Neural cell (in vitro differentiated cells): Measurements from ENCODE around the gene RSPO4. TPM values are rescaled to one million over a fixed set of nuclear protein-coding genes. Genes with fewer than 3 reads are reported as not detected.

Experiments used
- H2AFZ ChIP-seq: fragments of 200-600, 300-800 bp; sonication (generic), shearing (Covaris generic); 2 replicates; pipeline ENCODE4 v1.6.0; 2014; ENCODE audit warnings: low read depth, mild to moderate bottlenecking, antibody characterized with exemption, low read length, moderate library complexity
- H3F3A ChIP-seq: fragments of 200-600 bp; shearing (Covaris generic); 2 replicates; pipeline ENCODE4 v1.6.1; 2016; ENCODE audit warnings: mild to moderate bottlenecking, moderate library complexity, mixed read lengths, antibody characterized with exemption, low read length; ENCODE audit not compliant: insufficient read depth, poor library complexity, severe bottlenecking
- H3K27ac ChIP-seq: fragments of 200-600, 300-800 bp; sonication (generic), shearing (Covaris generic); 2 replicates; pipeline ENCODE4 v1.5.1; 2014; ENCODE audit warnings: mild to moderate bottlenecking, low read length, moderate library complexity
- H3K27me3 ChIP-seq: fragments of 300-800, 200-600 bp; sonication (generic), shearing (Covaris generic); 2 replicates; pipeline ENCODE4 v1.6.0; 2014; ENCODE audit warnings: mild to moderate bottlenecking, low read depth, low read length, moderate library complexity; ENCODE audit not compliant: insufficient read depth
- H3K36me3 ChIP-seq: fragments of 300-800, 200-600 bp; sonication (generic), shearing (Covaris generic); 2 replicates; pipeline ENCODE4 v1.5.1; 2014; ENCODE audit warnings: mild to moderate bottlenecking, antibody characterized with exemption, low read length, moderate library complexity; ENCODE audit not compliant: insufficient read depth
- H3K4me2 ChIP-seq: fragments of 300-800, 200-600 bp; sonication (generic), shearing (Covaris generic); 2 replicates; pipeline ENCODE4 v1.6.0; 2014; ENCODE audit warnings: mild to moderate bottlenecking, low read length
- H3K4me3 ChIP-seq: fragments of 300-800, 200-600 bp; sonication (generic), shearing (Covaris generic); 2 replicates; pipeline ENCODE4 v1.5.1; 2014; ENCODE audit warnings: mild to moderate bottlenecking, low read length, moderate library complexity
- H3K79me2 ChIP-seq: fragments of 200-600 bp; shearing (Covaris generic); replicated peaks from 2 replicates; pipeline ENCODE4 v1.6.0; 2014; ENCODE audit warnings: mild to moderate bottlenecking, low read length, moderate library complexity; ENCODE audit not compliant: insufficient read depth
- H3K9ac ChIP-seq: fragments of 300-800, 200-600 bp; sonication (generic), shearing (Covaris generic); 2 replicates; pipeline ENCODE4 v1.6.1; 2016; ENCODE audit warnings: mild to moderate bottlenecking, low read length, mixed read lengths
- H3K9me2 ChIP-seq: fragments of 200-600 bp; shearing (Covaris generic); 2 replicates; pipeline ENCODE4 v1.6.1; 2016; ENCODE audit warnings: mild to moderate bottlenecking, low read length, mixed read lengths; ENCODE audit not compliant: insufficient read depth
- H3K9me3 ChIP-seq: fragments of 200-600, 300-800 bp; sonication (generic), shearing (Covaris generic); 2 replicates; pipeline ENCODE4 v1.6.1; 2016; ENCODE audit warnings: mild to moderate bottlenecking, mixed run types, low read length, moderate library complexity, mixed read lengths
- H4K20me1 ChIP-seq: fragments of 200-600 bp; shearing (Covaris generic); 2 replicates; pipeline ENCODE4 v1.6.1; 2016; ENCODE audit warnings: mild to moderate bottlenecking, mixed run types; ENCODE audit not compliant: insufficient read depth
- EP300 ChIP-seq: fragments of 450-650 bp; conservative IDR thresholded peaks from 2 replicates; pipeline ENCODE4 v1.6.1; 2014; ENCODE audit warnings: antibody characterized with exemption, mild to moderate bottlenecking, moderate library complexity; ENCODE audit not compliant: poor library complexity, severe bottlenecking
- EZH2 ChIP-seq: fragments of 200-600, 300-800 bp; shearing (Covaris generic), sonication (generic); IDR thresholded peaks from 2 replicates; pipeline ENCODE4 v1.6.1; 2014; ENCODE audit warnings: antibody characterized with exemption, low read length, borderline replicate concordance, mild to moderate bottlenecking; ENCODE audit not compliant: insufficient read depth, poor library complexity, severe bottlenecking
- MXI1 ChIP-seq: fragments of 450-650 bp; conservative IDR thresholded peaks from 2 replicates; pipeline ENCODE4 v1.6.1; 2014; ENCODE audit warnings: antibody characterized with exemption, mild to moderate bottlenecking; ENCODE audit not compliant: poor library complexity, severe bottlenecking
- POLR2AphosphoS5 ChIP-seq: IDR thresholded peaks from 2 replicates; pipeline ENCODE4 v1.6.1; 2012
- RAD21 ChIP-seq: fragments of 450-650 bp; conservative IDR thresholded peaks from 2 replicates; pipeline ENCODE4 v1.6.1; 2014; ENCODE audit warnings: antibody characterized with exemption, mild to moderate bottlenecking, moderate library complexity
- SMC3 ChIP-seq: fragments of 450-650 bp; conservative IDR thresholded peaks from 2 replicates; pipeline ENCODE4 v1.6.1; 2014; ENCODE audit warnings: antibody characterized with exemption, mild to moderate bottlenecking, moderate library complexity; ENCODE audit not compliant: poor library complexity
- TAF1 ChIP-seq: IDR thresholded peaks from 2 replicates; pipeline ENCODE4 v1.6.1; 2012; ENCODE audit warnings: low read depth
- polyA plus RNA-seq: library from polyadenylated mRNA; depleted of rRNA; stranded (reverse); fragments of >200 nt; gene quantifications from 2 replicates; pipeline ENCODE4 v1.2.3, GENCODE V29; 2014
- TF ChIP-seq, protein P1 (sequence below): fragments of 450-650 bp; IDR thresholded peaks from 2 replicates; pipeline ENCODE4 v1.5.1; 2014; ENCODE audit warnings: antibody characterized with exemption, mild to moderate bottlenecking, moderate library complexity; ENCODE audit not compliant: poor library complexity, severe bottlenecking
- TF ChIP-seq, protein P2 (sequence below): IDR thresholded peaks from 2 replicates; pipeline ENCODE4 v1.6.1; 2012; ENCODE audit warnings: borderline replicate concordance

Gene RSPO4
- polyA plus RNA-seq, 1 donor from 2014 or later, result 0.19 TPM

DNA sequence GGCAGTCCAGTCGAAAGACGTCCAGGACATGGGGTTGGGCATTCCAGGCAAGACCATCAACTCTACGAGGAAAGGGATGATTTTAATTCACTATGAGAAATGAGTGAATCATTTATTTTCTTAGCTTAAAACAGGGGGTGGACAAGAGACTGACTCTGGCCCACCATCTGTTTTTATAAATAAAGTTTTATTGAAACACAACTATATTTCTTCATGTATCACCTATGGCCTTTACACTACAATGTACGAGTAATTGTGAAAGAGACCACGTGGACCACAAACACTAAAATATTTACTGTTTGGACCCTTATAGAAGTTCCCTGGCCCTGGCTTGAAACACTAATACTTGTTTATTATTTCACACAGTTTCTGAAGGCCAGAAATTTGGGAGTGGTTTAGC, 15.6 kb upstream of the RSPO4 start:
- H3K4me3 ChIP-seq, result no peak overlapping the region
- no peak overlapping the region for H3K27ac ChIP-seq
- no peaks in the 10 kb centered on the region for H3F3A ChIP-seq
- no peak for TF ChIP-seq SMC3
- no peak for TF ChIP-seq POLR2AphosphoS5
- no peak for TF ChIP-seq EP300
- no peak for TF ChIP-seq MXI1
- TF ChIP-seq, protein P1, sequence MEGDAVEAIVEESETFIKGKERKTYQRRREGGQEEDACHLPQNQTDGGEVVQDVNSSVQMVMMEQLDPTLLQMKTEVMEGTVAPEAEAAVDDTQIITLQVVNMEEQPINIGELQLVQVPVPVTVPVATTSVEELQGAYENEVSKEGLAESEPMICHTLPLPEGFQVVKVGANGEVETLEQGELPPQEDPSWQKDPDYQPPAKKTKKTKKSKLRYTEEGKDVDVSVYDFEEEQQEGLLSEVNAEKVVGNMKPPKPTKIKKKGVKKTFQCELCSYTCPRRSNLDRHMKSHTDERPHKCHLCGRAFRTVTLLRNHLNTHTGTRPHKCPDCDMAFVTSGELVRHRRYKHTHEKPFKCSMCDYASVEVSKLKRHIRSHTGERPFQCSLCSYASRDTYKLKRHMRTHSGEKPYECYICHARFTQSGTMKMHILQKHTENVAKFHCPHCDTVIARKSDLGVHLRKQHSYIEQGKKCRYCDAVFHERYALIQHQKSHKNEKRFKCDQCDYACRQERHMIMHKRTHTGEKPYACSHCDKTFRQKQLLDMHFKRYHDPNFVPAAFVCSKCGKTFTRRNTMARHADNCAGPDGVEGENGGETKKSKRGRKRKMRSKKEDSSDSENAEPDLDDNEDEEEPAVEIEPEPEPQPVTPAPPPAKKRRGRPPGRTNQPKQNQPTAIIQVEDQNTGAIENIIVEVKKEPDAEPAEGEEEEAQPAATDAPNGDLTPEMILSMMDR, result no peak
- no peak for TF ChIP-seq EZH2
- TF ChIP-seq TAF1, result no peak
- TF ChIP-seq RAD21, result no peak
- TF ChIP-seq, protein P2, sequence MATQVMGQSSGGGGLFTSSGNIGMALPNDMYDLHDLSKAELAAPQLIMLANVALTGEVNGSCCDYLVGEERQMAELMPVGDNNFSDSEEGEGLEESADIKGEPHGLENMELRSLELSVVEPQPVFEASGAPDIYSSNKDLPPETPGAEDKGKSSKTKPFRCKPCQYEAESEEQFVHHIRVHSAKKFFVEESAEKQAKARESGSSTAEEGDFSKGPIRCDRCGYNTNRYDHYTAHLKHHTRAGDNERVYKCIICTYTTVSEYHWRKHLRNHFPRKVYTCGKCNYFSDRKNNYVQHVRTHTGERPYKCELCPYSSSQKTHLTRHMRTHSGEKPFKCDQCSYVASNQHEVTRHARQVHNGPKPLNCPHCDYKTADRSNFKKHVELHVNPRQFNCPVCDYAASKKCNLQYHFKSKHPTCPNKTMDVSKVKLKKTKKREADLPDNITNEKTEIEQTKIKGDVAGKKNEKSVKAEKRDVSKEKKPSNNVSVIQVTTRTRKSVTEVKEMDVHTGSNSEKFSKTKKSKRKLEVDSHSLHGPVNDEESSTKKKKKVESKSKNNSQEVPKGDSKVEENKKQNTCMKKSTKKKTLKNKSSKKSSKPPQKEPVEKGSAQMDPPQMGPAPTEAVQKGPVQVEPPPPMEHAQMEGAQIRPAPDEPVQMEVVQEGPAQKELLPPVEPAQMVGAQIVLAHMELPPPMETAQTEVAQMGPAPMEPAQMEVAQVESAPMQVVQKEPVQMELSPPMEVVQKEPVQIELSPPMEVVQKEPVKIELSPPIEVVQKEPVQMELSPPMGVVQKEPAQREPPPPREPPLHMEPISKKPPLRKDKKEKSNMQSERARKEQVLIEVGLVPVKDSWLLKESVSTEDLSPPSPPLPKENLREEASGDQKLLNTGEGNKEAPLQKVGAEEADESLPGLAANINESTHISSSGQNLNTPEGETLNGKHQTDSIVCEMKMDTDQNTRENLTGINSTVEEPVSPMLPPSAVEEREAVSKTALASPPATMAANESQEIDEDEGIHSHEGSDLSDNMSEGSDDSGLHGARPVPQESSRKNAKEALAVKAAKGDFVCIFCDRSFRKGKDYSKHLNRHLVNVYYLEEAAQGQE, result no peak
- no peaks in the 10 kb centered on the region for H3K27me3 ChIP-seq
- H3K9me3 ChIP-seq, result no peaks in the 10 kb centered on the region
- no peaks in the 10 kb centered on the region for H3K79me2 ChIP-seq
- no peak overlapping the region for H2AFZ ChIP-seq
- no peaks in the 10 kb centered on the region for H3K9me2 ChIP-seq
- no peaks in the 10 kb centered on the region for H4K20me1 ChIP-seq
- H3K36me3 ChIP-seq, result no peaks in the 10 kb centered on the region
- no peak overlapping the region for H3K9ac ChIP-seq
- H3K4me2 ChIP-seq, result no peak overlapping the region

DNA sequence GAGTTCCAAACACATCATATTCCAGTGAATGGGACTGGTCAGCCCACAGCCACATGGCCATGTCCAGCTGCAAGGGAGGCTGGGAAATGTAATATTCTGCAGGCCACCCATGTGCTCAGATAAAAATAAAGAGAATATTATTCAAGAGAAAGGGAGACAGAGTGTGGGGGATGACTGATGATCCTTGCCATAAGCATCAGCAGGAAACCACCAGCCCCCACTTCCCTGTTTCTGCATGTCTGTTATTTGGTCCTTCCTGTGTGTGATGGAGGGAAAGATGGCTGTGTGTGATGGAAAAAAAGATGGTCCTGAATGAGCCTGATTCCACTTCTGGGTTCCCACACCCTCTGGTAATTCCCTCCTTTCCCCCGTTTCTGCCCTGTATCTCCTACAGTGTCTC, 13.1 kb upstream of the RSPO4 start:
- Histone ChIP-seq H3K9me2 (no peaks in the 10 kb centered on the region), H4K20me1 (no peaks in the 10 kb centered on the region), H3F3A (no peaks in the 10 kb centered on the region), H3K9me3 (no peaks in the 10 kb centered on the region), H3K27me3 (no peaks in the 10 kb centered on the region), H3K27ac (no peak overlapping the region), H3K4me2 (no peak overlapping the region), H3K9ac (no peak overlapping the region), H3K36me3 (no peaks in the 10 kb centered on the region), H3K79me2 (no peaks in the 10 kb centered on the region), H2AFZ (no peak overlapping the region), H3K4me3 (no peak overlapping the region)
- TF ChIP-seq, protein P1, result no peak
- TF ChIP-seq RAD21, result no peak
- no peak for TF ChIP-seq EZH2
- no peak for TF ChIP-seq POLR2AphosphoS5
